Left kidney (tissue), 2 donors: ENCODE measurements around the gene POLE. TPM values are rescaled to one million over a fixed set of nuclear protein-coding genes. Genes with fewer than 3 reads are reported as not detected.

Experiments
- DNase-seq: peaks from one replicate; pipeline ENCODE4 v3.0.0-alpha.2; 2013
- polyA plus RNA-seq: library from polyadenylated mRNA; unstranded; fragments of 120-200 nt; gene quantifications from one replicate; pipeline ENCODE4 v1.2.1, GENCODE V29; 2013; ENCODE audit not compliant: insufficient read length

POLE gene
- polyA plus RNA-seq, 1 donor = 78.9 TPM

DNA sequence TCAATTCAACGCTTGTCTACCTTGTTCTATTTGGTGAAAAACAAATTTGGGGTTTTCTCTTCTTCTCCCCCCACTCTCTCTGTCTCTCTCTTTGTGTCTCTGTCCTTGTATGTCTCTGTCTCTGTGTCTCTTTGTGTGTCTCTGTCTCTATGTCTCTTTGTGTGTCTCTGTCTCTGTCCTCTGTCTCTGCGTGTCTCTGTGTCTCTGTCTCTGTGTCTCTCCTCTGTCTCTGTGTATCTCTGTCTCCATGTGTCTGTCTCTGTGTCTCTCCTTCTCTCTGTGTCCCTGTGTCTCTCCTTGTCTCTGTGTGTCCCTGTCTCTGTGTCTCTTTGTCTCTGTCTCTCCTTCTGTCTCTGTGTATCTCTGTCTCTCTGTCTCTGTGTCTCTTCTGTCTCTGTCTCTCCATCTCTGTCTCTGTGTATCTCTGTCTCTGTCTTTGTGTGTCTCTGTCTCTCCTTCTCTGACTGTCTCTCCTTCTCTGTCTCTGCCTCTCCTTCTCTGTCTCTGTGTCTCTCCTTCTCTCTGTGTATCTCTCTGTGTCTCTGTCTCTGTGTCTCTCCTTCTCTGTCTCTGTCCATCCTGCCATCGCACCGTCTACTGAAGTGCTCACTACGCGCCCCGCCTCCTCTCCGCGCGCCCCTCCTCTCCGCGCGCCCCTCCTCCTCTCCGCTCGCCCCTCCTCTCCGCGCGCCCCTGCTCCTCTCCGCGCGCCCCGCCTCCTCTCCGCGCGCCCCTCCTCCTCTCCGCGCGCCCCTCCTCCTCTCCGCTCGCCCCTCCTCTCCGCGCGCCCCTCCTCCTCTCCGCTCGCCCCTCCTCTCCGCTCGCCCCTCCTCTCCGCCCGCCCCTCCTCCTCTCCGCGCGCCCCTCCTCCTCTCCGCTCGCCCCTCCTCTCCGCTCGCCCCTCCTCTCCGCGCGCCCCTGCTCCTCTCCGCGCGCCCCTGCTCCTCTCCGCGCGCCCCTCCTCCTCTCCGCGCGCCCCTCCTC is 89.5 kb downstream of the POLE start:
- DNase-seq = no peak

DNA sequence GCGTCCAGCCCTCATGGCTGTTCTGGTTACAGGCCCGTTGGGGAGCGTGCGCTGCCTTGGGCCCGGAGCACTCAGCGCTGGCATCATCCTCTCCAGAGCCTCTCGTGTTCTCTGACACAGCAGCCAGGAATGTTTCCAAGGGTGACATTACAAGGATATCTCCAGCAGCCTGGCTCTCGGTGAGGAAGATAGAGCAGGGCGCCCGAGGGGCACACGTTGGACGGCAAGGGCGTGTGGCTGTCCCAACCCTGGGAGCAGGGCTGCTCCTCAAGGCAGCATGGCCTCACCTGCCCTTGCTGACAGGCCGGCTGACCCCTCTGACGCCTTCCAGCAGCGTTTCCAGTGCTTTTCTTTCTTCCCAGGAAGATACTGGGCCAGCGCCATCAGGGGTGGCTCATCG is 91.1 kb downstream of the POLE start:
- DNase-seq = no peak

DNA sequence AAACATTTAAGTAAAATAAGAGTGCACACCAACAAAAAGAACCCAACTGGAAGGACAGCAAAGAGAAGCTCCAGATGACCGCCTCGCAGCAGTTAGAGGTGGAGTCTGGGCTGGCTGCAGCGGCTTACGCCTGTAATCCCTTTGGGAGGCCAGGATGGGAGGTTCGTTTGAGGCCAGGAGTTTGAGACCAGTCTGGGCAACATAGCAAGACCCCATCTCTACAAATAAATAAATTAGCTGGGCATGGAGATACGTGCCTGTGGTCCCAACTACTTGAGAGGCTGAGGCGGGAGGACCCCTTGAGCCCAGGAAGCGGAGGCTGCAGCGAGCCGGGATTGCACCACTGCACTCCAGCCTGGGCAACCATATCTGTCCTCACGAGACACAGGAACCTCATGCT is 92.0 kb downstream of the POLE start:
- DNase-seq = no peak

DNA sequence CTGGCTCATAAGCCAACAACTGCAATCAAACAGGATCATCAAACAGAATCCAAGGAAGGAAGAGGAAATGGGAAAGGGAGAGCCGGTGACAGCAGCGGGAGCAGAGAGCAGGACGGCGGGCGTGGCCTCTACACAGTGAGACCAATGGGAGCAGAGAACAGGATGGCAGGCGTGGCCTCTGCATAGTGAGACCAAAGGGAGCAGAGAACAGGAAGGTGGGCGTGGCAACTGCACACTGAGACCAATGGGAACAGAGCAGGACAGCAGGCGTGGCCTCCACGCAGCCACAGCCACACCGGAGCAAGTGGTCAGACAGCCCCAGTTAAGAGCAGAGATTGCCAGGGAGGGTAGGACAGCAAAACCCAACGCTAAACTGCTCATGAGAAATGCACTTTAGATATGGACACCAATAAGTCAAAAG is 93.2 kb downstream of the POLE start:
- DNase-seq = peak; percentile 95

DNA sequence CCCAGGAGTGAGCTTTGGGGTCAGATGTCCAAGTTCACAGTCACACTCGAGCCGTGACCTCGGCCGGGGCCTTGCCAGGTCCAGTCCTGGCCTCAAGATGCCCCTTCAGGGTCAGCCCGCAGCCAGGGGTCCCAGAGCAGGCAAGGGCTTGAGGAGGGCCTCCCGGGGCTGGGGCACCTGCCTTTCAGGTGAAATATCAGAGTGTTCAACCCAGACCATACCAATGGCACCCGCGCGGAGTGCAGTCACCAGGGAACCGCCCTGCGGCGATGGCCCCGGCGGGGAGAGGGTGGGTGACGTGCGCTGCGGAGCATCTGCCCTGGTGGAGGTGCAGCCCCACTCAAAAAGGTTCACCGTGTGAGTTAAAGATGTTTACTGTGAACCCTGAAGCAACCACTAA is 93.6 kb downstream of the POLE start:
- no peak for DNase-seq

DNA sequence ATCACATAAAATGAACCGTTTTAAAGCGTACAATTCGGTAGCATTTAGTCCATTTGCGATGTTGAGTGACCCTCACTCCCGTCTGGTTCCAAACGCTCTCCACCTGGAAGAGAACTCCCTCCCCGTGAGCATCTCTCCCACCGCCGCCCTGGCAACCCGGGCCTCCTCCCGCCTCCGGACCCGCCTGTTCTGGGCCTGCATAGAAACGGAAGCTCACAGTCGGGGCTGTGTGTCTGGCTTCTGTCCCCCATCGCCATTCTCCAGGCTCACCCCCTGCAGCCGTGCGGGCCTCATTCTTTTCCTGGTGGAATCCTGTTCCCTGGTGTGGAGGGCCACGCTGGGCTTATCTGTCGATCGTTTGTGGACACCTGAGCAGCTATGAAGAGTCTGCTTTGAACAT is 94.1 kb downstream of the POLE start:
- no peak for DNase-seq

DNA sequence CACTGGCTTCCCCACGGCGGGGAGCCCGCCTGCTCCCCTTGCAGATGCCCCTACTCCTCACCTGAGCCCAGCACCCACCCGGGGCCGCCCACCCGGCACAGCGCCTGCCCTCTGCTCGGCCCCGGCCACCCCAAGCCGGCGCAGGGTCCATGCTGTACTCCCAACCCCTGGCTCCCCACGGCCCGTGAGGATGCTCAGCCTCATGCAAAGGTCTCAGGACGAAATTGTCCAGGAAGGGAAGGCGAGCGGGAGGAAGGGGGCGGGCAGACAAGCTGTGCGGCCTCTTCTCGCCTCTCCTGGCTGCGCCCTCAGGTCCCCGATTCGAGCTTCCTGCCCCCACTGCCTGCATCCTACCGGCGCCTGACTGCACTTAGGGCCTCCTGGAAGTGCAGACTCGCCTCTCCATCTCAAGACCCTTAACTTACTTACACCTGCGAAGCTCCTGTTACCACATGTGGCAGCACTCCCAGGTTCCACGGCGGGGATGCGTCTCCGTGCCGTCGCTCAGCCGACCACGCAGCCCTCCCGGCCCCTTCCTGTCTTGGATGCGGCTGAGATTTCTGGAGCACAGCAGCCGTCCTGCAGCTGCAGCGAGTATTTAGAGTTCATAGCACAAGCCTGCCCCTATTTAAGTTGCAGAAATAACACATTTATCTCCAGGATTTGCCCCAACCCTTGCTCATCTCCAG is 94.7 kb downstream of the POLE start:
- DNase-seq = no peak

DNA sequence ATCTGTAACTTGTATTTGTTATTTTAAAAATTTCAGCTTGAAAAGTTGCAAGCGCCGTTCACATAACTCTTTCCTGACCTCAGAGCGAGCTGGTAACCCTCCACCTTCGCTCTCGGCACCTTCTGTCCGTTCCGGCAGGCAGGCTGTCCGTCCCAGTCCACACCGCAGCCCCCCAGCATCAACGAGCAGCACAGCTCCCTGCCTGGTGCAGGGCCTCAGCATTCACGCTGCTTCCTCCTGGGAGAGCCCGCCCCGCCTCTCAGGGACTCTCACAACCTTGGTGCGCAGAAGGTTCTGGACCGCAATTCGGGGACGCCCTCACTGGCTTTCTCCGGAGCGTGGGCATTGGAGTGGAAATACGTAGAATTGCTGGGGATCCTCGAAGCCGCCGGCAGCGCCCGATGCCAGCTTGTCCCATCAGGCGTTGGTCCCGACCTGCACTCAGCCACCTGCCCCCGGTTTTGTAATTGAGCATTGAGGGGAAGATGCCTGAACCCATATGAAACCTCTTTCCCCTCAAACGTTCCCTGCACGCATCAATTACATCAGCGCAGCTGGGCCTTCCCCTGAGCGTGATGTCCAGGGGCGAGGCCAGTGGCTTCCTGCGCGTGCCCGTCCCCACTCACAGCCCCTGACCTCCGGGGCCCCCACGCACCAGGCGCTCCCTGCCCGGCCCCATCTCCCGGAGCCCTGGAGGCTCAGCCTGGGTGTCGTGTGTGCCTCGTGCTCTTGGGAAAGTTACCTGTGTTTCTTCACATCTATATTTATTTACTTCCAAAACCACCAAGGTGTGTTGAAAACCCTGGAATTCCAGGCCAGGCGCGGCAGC is 95.8 kb downstream of the POLE start:
- DNase-seq = no peak

DNA sequence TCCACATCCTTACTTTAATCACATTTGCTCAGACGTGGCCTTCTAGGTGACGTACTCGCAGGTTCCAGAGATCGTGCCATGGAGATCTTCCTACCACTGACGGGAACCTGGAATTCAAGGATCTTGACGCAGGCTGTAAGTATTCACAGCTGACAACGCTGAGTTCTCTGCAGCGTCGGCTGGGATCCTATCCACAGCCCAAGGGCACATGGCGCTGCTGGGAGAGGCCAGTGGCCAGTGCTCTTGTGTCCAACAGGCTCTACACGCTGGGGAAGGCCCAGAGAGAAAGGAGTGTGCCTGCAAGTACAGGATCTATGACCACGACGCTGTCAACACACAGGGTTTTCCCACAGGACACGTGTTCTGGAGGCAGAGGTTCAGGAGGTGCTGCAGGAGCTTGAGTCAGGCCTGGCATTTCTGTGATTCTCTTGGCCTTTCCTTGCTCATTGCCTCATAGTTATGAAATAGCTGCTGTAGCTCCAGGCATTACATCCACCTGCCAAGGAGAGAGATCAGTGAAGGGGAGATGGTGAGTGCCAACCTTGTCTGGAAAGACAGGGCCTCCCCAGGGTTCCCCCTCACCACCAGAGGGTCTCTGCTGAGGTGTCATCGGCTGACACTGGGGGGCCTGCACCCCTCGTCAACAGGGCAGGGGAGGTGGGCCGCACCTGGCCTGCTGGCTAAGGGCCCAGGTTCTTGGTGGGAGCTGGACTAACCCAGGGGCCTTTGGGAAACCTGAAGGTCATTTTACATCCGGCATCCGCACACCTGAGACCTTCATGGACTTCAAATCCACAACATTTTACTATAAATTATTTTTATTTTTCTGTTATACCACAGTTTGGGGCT is 98.1 kb downstream of the POLE start:
- DNase-seq = no peak

DNA sequence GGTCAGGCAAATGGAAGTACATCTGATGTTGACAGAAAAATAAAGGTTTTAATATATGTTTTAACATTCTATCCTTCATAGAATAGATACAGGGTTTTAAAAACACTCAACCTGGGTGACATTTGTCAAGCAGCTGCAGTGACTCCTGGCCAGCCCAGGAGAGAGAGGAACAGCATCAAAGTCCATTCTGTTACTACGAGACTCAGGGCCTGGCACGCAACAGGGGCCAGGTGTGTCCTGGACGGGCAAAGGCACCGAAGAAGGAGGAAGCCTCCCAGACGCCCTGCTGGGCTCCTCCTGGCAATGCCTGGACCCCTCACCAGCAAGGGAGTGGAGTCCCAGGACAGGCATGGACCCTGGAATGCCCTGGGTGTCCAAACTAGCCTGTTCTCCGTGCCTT is 98.8 kb downstream of the POLE start:
- no peak for DNase-seq

DNA sequence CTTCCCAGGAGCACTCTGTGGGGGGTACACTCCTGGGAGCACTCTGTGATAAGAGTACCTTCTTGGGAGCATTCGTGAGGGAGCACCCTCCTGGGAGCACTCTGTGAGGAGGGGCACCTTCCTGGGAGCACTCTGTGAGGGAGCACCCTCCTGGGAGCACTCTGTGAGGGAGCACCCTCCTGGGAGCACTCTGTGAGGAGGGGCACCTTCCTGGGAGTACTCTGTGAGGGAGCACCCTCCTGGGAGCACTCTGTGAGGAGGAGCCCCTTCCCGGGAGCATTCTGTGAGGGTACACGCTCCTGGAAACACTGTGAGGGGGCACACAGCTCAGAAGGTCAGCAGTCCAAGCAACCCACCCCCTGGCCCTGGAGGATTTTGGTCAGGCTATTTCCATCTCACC is 99.4 kb downstream of the POLE start:
- DNase-seq = no peak

DNA sequence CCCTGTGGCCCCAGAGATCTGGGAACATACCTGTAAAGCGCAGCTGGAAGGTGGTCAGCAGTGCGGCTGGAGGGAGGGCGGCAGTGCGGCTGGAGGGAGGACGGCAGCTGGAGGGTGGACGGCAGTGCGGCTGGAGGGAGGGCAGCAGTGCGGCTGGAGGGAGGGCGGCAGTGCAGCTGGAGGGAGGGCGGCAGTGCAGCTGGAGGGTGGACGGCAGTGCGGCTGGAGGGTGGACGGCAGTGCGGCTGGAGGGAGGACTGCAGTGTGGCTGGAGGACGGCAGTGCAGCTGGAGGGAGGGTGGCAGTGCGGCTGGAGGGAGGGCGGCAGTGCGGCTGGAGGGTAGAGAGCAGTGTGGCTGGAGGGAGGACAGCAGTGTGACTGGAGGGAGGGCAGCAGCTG is 100.2 kb downstream of the POLE start:
- no peak for DNase-seq

DNA sequence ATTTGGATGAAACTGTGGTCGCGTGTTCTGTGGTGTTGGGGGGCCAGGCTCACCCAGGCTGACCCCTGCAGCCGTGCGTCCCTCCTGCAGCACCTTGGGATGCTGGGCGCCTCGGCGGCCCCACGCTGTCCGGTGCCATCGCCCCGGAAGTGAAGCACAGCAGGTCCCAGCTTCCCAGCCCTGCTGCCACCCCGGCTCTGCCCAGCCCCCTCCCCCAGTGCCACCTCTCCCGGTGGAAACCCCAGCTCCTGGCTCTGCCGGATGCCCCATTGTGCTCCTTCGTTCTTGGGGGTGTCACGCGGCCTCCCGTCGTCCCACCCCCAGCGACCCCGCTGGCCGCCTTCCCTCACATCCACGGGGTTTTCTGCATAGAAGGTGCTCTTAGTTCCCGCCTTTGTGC is 102.0 kb downstream of the POLE start:
- DNase-seq = no peak

DNA sequence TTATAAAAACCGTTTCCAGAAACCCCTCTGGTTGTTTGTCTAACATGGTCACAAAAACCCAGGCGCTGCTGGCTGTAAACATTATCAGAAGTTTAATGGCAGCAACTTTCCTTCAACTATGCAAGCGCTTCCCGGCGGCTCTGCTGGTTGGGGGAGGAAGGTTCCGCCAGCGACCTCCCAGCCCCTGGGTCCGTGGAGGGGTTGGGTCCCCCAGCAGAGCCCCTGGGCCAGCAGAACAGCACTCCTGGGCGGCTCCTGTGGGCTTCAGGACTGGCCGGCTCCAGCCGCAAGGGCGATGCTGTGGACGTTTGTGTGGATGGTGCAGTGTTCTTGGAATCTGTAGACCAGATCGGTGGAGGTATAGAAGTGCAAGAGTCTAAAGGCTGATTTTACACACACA is 102.7 kb downstream of the POLE start:
- DNase-seq = no peak

DNA sequence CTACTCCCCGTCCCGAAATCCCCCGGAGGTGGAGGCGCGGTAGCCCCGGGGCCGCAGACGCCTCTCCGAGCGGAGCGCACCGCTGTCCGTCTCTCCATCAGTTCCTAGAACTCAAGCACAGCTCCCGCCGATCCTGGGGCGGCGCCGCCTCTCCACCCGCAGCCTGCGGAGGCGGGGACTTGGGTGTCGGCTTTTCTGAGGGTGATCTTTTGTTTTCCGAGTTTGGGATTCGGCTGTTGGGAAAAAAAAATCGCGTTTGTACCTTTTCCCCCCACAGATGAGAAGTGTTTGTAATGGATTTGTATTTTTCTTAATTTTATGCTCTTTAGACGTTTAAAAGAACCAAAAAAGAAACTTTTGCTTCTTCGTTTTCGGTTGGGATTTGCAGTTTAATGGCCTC is 103.4 kb downstream of the POLE start:
- DNase-seq = no peak

DNA sequence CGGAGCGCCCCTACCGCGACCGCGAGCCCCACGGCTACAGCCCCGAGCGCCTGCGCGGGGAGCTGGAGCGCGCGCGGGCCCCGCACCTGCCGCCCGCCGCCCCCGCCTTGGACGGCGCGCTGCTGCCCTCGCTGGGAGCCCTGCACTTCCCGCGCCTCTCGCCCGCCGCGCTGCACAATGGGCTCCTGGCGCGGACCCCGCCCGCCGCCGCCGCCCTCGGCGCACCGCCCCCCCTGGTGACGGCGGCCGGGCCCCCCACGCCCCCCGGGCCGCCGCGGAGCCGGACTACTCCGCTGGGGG is 103.8 kb downstream of the POLE start:
- DNase-seq = no peak

DNA sequence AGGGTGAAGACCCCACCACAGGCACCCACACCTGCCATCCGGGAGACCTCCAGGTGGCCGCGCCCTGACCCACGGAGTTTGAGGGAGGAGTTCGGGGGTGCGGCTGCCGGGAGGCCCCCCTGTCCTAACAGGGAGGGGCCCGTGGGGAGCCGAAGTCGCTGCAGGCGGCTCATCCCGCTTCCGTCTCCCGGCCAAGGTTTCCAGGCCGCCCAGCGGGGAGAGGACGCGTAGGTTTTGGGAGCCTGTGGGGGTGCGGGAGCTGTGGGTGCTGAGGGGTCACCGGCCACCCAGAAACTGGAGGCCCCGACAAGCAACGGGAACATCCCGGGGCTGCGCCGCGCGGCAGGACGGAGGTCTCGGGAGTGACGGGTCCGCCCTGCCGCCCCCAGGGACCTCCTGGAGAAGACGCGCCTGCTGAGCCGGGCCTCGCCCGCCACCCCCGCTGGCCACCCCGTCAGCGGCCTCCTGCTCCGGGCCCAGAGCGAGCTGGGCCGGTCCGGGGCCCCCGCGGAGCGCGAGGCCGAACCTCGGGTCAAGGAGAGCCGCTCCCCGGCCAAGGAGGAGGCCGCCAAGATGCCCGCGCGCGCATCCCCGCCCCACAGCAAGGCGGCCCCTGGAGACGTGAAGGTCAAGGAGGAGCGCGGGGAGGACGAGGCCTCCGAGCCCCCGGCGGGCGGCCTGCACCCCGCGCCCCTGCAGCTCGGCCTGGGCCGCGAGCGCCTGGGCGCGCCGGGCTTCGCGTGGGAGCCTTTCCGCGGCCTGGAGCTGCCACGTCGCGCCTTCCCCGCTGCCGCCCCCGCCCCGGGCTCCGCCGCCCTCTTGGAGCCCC is 104.3 kb downstream of the POLE start:
- no peak for DNase-seq

DNA sequence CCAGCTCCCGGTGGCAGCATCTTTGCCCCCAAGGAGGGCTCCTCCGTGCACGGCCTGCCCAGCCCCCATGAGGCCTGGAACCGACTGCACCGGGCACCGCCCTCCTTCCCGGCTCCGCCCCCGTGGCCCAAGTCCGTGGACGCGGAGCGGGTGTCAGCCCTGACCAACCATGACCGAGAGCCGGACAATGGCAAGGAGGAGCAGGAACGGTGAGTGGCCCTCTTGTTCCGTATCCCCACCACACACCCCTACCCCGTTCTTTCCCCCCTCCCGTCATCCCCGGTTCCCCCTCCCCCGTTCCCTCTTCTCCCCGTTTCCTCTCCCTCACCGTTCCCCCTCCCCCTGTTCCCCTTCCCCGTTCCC is 105.1 kb downstream of the POLE start:
- DNase-seq = no peak

DNA sequence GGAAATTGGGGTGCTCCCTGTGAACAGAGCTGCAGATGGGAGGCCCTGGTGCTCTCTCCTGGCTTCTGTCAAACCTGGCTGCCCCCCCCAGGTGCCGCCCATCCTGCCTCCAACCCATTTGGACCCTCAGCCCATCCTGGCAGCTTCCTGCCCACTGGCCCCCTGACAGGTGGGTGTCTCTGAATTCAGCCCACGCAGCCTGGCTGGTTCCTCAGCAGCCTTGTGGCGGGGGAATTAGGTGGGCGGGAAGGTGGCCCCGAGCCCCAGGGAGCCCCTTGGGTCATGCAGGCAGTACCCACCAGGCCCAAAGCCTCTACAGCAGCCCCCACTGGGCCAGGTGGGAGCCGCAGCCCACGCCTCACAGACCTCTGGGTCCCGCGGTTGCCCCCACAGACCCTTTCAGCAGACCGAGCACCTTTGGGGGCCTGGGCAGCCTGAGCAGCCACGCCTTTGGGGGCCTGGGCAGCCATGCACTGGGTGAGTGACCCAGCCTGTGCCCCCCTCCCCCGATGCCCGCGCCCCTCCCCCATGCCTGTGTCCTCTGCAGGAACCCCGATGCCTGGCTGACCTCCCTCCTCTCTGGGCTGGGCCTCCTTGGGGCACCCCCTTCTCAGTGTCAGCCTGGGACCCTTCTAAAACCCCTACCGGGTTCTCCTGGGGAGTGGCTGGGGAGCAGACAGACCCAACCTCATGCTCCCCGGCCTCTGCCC is 105.6 kb downstream of the POLE start:
- DNase-seq = no peak

DNA sequence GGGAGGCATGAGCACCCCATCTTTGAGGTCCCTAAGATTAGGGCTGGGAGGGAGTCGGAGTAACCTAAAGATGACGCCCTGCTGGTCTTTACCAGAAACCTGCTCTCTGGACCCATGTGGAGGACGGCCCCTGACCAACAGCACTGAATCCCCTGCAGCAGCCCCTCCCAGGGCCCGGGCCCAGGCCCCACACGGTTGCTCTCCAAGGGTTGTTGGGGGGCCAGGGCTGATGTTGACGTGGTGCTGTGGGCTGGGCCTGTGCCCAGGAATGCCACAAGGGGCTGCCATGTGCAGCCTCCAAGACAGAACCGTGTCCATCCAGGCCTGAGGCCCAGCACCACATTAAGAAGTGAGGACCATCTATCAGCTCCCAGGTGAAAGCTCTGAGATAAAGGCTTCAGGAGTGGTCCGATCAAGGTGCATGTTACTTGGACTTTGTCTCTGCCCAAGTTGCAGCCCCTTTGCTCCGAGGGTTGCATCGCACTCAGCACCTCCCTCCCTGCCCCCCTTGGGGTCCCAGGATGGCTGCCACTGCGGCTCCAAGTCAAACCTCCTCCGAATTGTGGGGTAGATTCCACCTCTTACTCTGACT is 106.3 kb downstream of the POLE start:
- no peak for DNase-seq
